Hindlimb muscle (tissue), 1 donor: ENCODE measurements around the gene TIMM17B. TPM values are rescaled to one million over a fixed set of nuclear protein-coding genes. Genes with fewer than 3 reads are reported as not detected.
A peak's percentile ranks its signal among the peaks of the same experiment; 100 is the strongest.

Source experiments
- DNase-seq: peaks from one replicate; pipeline ENCODE4 v3.0.0-alpha.2; 2013
- polyA plus RNA-seq: library from polyadenylated mRNA; unstranded; fragments of 120-200 nt; gene quantifications from one replicate; pipeline ENCODE4 v1.2.1, GENCODE V29; 2013; ENCODE audit not compliant: insufficient read length

TIMM17B gene
- 38.2 TPM for polyA plus RNA-seq

DNA sequence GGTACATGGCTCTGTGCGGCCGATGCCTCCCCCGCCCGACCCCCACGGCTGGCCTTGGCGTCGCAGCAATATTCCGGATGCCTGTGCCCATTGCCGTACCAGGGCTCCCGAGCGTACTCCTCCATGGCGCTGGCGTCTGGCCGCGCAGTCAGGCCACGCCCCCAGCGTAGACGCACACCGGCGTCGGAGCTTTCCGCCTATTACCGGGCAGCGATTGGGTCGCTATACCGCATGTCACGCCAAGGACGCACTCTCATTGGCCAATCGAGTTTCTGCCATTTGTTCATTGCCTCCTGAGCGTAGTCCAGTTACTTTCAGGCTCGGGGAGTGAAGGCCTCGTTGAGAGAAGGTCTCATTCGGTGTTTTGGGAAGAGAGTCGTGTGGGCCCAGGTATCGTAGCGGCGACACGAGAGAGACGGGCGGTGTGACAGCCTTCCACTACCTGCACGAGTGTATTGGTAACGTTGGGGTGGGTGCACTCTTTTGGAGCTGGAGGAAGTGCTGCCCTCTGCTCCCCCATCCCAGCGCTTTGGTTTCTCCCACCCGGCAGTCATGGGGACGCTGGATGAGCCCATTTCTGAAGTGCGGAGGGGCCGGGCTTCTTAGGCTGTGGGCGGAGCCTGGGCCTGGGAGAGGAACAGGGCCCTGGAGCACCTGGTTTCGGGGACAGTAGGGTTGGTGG lies at the start of gene TIMM17B, which contains the start of gene PQBP1:
TSS of gene TIMM17B (minus strand) at position 144 of the 682 bp plus-strand sequence. CDS start at position 125, 19 bp downstream.
TSS of gene PQBP1 (plus strand) at position 306 of the 682 bp plus-strand sequence. CDS start 580 bp downstream, outside the sequence.
- peak; percentile 92 for DNase-seq

DNA sequence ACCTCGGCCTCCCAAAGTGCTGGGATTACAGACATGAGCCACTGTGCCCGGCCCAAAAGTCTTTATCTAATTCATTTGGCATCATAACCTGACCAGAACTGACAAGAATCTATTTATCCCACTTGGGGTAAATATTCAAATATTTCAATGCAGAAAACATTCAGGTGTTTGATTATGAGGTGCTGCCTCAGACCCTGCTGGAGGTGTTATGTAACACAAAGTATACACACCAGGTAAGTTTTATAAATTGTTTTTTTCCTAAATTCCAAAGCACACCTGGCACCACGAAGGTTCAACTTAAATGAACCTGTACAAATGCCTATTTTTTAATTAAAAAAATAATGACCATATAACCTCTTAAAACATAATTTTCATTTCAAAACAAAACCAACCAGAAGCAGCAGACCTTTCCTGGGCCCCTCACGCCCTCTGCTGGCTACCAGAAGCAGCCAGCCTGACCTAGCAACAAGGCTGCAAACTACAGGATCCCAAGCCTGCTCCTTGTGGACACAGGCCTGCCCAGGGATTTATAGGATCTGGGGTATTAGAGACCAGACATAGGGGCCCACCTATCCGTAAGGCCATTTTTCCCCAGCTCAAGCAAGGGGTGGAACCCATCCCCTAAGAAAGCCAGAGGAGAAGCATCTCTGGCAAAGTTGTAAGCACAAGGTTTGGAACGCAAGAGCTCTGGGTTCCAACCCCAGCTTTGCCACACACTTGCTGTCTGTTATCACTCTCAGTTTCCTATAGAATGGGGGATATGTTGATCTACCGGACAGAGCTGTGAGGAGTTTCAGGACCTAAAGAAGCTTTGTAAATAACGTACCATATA lies 48.2 kb upstream of the TIMM17B start:
- DNase-seq, result no peak

DNA sequence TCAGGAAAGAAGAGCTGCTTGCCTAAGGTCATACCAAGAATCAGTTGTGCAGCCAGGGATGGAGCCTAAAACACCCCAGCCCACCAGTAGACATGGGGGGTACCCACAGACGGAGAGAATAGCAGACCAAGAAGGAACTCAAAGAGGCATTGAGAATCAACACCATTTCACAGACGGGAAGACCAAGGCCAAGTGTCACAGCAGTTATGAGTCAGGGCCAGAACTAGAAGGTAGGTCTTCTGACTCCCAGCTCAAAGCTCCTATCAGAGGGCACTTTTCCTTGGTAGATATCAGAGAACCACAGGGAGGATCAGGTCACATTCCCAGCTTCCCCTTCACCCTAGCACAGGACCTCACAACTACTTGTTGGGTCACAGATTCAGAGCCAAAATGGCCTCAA lies 45.3 kb upstream of the TIMM17B start:
- no peak for DNase-seq

DNA sequence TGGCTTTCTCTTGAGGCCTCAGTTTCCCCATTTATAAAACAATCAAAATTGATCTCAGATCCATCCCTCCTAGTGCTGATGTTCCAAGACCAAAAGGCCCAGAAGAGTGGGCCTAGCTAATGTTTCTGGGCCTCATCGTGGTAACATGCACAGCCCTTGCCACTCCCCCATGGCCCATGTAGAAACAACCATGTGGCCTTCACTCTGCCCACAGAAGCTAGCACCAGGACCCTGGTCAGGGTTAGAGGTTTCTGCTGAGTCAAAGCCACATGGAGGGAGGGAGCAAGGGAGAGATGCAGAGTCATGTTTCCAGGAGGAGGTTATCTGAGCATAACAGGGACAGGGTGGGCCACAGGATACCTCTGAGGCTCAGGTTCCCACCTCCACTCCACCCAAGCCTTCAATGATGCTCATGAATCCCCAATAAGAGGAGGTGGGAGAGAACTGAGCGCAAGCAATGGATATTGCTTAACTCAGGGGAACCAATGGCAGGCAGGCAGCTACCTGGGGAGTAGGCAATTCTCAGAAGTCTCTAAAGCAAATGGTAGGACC lies 42.9 kb upstream of the TIMM17B start:
- no peak for DNase-seq

DNA sequence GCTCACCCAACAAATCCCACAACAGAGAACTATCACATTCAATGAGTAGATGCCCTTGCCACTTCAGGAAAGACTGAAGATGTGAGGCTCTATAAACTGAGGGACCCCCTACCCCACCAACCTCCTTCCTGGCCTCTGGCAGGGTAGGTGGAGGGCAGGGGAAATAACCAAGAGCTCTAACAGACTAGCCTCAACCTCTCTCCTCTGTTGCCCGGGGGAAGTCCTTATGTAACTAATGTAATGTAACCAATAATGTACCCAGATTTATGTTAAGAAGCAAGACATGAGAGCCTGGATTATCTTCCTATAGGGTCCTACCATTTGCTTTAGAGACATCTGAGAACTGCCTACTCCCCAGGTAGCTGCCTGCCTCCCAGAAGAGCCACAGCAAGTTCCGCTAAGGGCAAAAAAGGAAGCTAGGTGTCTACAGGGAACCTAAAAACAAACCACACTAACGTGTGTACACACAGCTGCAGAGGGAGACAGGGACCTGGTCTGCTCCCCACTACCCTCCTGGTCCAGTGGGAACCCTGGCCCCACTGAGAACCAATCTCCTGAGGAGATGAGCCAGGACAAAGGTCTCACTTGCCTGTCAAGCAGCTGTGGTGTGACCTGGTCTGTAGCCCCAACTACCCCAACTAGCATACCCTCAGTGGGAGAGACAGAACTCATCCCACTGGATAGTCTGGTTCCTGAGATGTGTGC lies 42.1 kb upstream of the TIMM17B start:
- DNase-seq, result no peak

DNA sequence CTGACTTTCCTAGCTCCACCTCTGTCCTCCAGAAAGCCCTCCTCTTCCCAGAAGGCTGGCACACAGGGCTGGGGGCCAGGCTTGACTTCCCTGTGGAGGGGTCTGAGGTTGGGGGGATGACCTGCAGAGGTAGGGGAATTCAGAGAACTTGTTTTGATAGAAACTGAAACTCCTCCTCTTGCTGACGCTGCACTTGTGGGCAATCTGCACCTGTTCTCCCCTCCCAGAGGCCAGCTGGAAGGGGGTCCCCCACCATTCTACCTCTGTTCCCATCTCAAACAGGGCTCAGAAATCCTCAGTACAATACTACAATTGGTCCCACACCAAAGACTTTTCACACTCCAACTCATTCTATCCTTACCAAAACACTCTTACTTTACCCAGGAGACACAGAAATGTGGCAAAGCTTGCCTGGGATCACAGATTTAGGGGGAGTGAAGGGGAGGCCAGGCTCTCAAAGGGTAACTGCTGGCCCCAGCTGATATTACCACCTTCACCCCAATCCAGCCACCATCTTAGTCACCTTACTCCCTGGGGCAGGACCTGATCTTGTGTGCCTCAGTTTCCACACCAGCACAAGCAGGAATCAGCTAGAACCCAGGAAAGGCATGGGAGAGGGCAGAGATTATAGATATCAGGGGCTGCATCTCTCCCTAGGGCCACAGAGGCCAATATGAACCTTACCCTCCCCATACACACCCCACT lies 41.3 kb upstream of the TIMM17B start:
- no peak for DNase-seq

DNA sequence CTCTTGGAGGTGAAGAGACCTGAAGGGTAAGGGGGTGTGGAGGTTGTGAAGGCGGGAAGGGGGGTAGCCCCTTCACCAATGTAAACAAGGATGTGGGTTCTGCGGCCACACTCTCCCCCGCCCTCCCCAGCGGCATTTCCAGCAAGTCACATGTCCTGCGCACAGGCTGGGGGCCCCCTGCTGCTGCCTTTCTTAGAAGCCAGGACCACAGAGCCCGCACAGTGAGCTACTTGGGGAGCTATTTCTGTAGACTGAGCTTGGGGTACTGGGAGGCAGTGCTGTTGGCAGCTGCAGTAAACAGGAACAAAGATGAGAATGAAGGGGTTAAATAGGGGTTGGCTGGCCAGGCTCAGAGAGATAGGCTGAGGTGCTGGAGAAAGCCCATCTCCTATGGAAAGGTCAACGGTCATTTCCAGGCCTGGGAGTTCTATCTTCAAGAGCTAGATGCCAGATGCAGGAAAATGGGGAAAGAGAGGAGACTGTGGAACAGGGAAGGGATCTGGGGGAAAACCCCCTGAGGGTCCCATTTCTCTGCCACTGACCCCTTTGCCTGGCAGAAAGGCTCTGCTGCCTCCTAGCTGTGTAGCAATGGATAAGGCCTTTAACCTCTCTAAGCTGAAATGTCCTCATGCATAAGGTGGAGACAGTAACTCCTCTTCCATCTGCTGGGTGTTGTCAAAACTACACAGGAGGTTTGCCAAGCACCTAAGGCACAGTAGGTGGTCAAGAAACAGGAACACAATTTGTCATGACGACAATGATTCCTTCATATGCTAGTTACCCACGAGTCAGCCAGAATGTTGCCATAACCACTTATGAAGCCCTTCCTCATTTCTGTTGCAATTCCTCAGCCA lies 39.7 kb upstream of the TIMM17B start:
- no peak for DNase-seq

DNA sequence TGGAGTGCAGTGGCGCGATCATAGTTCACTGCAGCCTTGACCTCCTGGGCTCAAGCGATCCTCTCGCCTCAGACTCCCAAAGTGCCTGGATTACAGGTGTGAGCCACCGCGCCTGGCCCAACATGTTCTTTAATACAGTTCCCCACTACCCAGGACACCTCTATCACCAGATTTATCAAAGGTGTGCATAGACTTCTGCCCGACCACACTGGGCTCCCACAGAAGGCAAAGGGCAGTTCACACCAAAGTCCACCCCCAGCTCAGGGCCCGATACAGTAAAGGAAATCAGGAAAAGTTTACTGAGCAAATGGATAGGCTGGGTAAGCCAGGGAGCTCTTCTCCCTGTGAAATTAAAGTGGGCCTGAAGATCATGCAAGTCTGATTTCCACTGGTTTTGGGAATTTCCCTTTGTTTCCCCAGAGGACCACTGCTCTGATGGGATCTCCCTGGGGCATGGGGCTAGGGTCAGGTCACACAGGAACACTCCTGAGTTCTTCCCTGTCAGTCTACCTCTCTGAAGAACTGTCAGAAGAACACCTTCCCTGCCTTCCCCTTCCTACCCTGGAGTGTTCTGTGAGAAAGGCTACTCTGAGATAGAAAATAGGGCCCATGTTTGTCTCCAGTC lies 39.0 kb upstream of the TIMM17B start:
- DNase-seq, result no peak

DNA sequence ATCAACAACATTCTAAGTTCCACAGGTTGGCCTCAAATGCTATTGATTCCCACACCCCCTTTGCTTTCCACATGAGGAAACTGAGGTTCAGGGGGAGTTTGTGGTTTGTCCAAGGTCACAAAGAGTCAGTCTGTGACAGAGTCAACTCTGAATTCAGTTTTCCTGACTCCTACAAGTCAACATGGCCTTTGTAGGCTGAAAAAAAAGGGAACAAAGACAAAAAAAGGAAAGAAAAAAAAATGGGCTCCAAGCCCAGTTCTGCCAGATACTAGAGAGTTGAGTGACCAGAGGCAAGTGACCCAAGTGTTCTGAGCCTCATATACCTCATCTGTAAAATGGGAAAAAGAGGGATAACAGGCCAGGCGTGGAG lies 37.7 kb upstream of the TIMM17B start:
- no peak for DNase-seq

DNA sequence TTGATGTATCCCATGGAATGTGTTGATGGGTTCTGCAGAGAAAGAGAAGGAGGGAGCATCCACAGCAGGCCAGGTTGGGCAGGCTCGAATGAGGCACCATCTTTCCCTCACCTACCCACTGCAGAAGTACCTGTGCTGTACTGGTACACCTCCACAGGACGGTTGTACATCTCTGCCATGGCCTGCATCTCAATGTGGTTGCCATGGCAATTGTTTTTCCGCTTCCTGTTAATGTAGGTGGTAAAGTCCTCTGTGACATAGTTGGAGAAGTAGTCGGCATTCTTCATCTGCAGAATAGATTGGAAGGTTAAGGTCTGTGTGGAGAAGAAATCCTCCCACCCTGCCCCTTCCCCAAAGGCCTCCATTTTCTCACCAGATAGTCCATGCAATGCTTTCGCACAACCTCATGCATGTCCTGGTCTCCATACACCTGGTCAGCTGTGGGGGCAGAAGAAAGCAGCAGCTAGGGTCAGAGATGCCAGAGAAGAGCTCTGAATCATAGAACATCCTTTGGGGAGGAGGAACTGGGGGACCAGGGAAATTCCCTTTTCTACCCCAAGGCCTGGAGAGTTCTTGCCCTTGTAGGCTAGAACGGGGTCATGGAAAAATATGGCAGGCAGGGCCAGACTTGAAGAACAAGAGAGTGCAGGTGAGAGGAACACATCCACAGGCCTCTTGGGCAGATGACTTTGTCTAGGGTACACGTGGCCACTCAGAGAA lies 37.2 kb upstream of the TIMM17B start:
- DNase-seq, result no peak

DNA sequence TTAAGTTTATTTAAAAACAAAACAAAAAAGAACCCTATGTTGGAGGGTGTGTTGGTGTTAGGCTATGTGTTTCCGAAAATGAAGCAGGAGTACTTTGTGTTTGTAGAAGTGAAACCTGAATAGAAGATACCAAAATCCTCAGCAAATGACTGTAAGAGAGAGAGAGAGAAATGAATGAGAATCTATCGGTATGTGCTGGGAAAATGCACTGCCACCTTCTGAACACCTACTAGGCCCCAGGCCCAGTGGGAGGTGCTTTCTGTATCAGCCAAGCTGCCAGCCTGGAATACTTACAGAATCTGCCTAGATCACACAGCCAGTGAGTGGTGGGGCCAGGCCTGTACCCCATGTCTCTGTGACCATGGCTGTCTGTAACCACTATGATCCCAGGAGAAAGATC lies 36.2 kb upstream of the TIMM17B start:
- no peak for DNase-seq

DNA sequence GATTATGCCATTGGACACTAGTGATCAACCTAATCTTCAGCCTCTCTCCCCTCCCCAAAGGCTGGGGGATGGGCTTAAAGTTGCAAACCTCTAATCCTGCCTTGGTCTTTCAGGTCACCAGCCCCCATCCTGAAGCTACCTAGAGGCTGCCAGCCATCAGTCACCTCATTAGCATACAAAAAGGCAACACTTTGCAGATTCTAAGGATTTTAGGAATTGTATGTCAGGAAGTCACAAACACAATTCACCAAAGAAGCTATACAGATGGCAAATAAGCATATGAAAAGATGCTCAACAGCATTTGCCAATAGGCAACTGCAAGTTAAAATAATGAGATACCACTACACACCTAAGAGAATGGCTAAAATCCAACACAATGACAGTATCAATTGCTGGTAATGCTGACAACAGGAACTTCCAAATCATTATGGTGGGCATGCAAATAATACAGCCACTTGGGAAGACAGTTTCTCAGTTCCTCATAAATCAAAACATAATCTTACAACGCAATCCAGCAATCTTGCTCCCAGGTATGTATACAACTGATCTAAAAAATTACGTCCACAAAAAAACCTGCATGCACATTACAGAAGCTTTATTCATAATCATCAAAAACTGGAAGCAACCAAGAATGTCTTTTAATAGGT lies 30.3 kb upstream of the TIMM17B start:
- no peak for DNase-seq

DNA sequence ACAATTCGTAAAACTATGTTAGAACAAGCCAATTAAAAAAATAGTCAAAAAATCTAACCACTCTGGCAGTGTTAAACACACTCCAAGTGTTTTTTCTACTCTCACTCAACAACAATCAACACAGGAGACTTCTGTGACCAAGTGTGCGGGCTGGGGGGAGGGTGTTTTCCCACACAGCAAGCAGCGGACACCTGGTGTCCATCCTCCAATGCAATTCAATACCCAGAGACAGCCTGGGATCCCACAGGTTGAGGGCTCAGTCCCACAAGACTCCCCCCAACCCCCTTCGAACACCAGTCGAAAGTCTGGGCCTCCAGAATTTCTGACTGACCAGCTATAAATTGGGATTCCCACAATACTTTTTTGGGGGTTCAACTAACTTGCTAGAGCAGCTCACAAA lies 29.6 kb upstream of the TIMM17B start:
- DNase-seq, result no peak

DNA sequence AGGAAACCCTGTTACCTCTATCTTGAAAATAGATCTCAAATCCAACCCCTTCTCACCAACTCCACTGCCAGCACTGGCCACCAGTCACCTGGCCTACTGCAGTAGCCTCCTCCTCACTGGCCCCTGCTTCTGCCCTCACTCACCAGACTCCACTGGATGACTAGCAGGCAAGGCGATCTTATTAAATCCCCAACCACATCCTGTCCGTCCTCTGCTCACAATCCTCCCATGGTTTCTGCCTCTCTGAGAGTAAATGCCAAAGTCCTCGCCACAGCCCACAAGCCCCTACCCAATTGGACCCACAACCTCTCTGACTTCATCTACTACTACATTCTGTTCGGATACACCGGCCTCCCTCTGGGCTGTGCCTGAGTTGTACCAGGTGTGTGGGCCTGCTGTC lies 26.7 kb upstream of the TIMM17B start:
- no peak for DNase-seq

DNA sequence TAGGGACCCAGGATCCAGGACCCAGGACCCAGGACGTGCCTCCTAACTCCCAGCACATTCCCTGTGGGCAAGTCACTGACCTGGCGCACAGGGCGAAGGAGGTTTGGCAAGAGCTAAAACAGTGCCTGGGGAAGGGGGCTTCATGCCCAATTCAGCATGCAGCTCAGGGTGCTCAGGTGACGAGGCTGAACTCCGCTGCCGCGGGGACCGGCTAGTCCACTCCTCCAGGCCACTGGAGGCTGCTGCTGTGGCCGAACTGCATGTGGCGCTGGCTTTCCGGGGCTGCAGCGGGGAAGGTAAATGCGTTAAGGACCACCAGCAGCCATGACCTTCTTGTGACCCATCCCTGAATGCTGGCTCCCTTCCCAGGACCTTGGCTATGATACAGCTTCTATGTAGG lies 26.2 kb upstream of the TIMM17B start:
- no peak for DNase-seq

DNA sequence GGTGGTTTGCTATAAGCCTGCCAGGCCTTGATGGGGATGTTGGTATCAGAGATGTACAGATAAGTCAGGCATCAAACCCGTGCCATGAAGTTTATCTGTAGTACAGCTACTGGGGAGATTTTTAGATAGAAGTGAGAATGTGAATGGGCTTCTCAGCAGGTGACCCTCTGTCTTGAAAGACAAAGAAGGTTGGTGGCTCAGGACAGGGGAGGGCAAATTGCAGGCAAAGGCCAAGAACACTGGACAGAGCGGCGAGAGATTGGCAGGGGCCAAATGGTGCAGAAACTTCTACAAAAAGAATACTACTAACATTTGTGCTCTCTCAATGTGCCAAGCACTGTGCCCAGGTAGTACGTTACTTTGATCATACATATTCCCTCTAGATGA lies 23.1 kb upstream of the TIMM17B start:
- DNase-seq, result no peak

DNA sequence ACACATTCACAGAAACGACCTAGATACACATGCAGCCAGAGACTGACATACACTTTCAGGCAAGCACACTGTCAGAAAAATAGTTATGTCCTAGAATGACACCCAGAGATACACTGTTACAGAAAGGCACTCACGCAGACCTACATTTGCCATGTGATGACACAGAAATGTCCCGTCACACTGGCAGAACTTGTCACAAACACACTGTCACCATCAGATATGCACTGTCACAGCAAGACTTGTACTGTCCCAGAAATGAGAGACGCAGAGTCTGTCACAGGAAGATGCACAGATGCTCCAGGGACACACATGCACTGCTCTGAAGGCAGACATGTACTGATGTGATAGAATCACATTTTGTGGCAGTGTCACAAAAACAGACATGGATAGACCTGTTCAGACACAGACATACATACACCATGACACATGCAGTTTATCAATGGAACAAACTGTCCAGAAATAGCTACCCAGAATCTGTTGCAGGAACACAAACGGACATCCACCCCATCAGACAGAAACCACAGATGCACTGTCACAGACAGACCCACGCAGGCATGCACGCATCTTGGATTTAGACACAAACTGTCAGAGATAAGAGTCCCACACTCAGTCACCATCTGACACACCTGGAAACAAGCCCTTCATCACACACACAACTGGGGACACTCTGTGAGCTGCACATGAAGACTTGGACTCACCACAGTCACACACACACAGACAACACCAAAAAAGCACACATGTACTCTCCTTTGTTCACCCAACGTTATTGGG lies 22.6 kb upstream of the TIMM17B start:
- DNase-seq, result no peak

DNA sequence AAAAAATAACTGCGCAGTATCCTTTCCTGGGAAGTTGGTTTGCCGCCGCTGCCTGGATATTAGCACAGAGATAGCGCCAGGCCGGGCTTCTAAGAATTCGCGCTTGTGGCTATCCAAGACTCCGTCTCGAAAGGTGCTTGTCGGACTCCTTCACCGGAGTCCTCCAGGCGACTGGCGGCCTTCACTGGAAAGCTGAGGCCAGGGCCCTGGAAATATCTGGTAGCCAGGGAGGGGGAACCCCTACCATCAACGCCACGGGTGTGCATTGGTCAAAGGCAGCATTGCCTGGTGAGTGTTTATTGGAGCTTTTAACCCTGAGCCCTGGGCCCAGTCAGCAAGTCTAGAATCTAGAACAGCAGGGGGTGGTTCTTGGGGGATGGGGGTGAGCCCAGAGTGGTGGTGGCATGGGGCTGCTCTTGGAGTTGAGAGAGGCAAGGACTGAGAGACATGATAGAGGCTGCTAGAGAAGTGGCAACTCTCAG lies 21.8 kb upstream of the TIMM17B start:
- DNase-seq, result no peak
